ENCODE data around the gene GUCY1A2.
A peak's percentile ranks its signal among the peaks of the same experiment; 100 is the strongest.

Gene GUCY1A2

GRCh38 chr11:106998916-106999188, 19.4 kb downstream of the GUCY1A2 start:
- no peak overlapping the region for H3K23ac ChIP-seq (ENCODE audit: low read length in 2 of 2)
- DNase-seq: no peak
- H3K18ac ChIP-seq (ENCODE audit: low read depth in 1 of 2, low read length in 2 of 2): no peak overlapping the region
- H3K4me3 ChIP-seq (ENCODE audit: insufficient read depth in 1 of 2, low read depth in 1 of 2, low read length in 2 of 2): peak overlapping the region in 1 of 2 experiments; percentile 7
- H4K8ac ChIP-seq (ENCODE audit: low read length): no peak overlapping the region
- H2BK120ac ChIP-seq (ENCODE audit: low read depth, low read length): no peak overlapping the region
- H2BK5ac ChIP-seq (ENCODE audit: low read depth, low read length, poor library complexity, severe bottlenecking): no peak overlapping the region
- H3K9ac ChIP-seq (ENCODE audit: low read length): peak overlapping the region; percentile 69
- no peak overlapping the region for H2BK12ac ChIP-seq (ENCODE audit: low read length in 2 of 2)
- no peak overlapping the region for H2AFZ ChIP-seq (ENCODE audit: low read depth, low read length)
- H3K4ac ChIP-seq (ENCODE audit: low read depth in 1 of 2, low read length in 2 of 2): no peak overlapping the region
- peak overlapping the region; percentile 57 for H2AK5ac ChIP-seq (ENCODE audit: low read length, severe bottlenecking)
- H3K14ac ChIP-seq (ENCODE audit: low read length in 2 of 2): no peak overlapping the region
- no peaks in the 10 kb centered on the region for H3K79me1 ChIP-seq (replicated peaks; ENCODE audit: low read length, poor library complexity, severe bottlenecking)
- no peaks in the 10 kb centered on the region for H3K9me3 ChIP-seq (ENCODE audit: control insufficient read depth, low read length)
- no peaks in the 10 kb centered on the region for H3K36me3 ChIP-seq (ENCODE audit: control insufficient read depth in 1 of 2, insufficient read depth in 2 of 2, low read depth in 1 of 2, low read length in 2 of 2)
- H3K4me2 ChIP-seq (ENCODE audit: low read length, poor library complexity, severe bottlenecking): no peak overlapping the region
- no peaks in the 10 kb centered on the region for H3K27me3 ChIP-seq (ENCODE audit: control insufficient read depth in 1 of 2, insufficient read depth in 1 of 2, low read length in 2 of 2)
- H2BK15ac ChIP-seq (ENCODE audit: low read depth, poor library complexity, severe bottlenecking): no peak overlapping the region
- no peak overlapping the region for H4K91ac ChIP-seq (ENCODE audit: low read length)
- WGBS: 51% methylated on average over 4 of the region's 4 CpGs
- no peak overlapping the region for H3K27ac ChIP-seq (ENCODE audit: low read length, poor library complexity, severe bottlenecking)
- no peaks in the 10 kb centered on the region for H3K4me1 ChIP-seq (ENCODE audit: control insufficient read depth, insufficient read depth, low read depth, low read length)

GRCh38 chr11:106998116-106998915, 20.0 kb downstream of the GUCY1A2 start:
- Histone ChIP-seq H2BK5ac (ENCODE audit: low read depth, low read length, poor library complexity, severe bottlenecking) (no peak overlapping the region), H3K79me1 (replicated peaks; ENCODE audit: low read length, poor library complexity, severe bottlenecking) (no peaks in the 10 kb centered on the region), H4K91ac (ENCODE audit: low read length) (no peak overlapping the region), H3K4ac (ENCODE audit: low read depth in 1 of 2, low read length in 2 of 2) (no peak overlapping the region), H3K4me3 (ENCODE audit: insufficient read depth in 1 of 2, low read depth in 1 of 2, low read length in 2 of 2) (peak overlapping the region in 1 of 2 experiments; percentile 7), H3K23ac (ENCODE audit: low read length in 2 of 2) (no peak overlapping the region), H2AK5ac (ENCODE audit: low read length, severe bottlenecking) (no peak overlapping the region), H3K9me3 (ENCODE audit: control insufficient read depth, low read length) (no peaks in the 10 kb centered on the region), H2BK120ac (ENCODE audit: low read depth, low read length) (no peak overlapping the region), H2BK15ac (ENCODE audit: low read depth, poor library complexity, severe bottlenecking) (no peak overlapping the region), H2AFZ (ENCODE audit: low read depth, low read length) (no peak overlapping the region), H3K36me3 (ENCODE audit: control insufficient read depth in 1 of 2, insufficient read depth in 2 of 2, low read depth in 1 of 2, low read length in 2 of 2) (no peaks in the 10 kb centered on the region), H3K4me1 (ENCODE audit: control insufficient read depth, insufficient read depth, low read depth, low read length) (no peaks in the 10 kb centered on the region), H3K27ac (ENCODE audit: low read length, poor library complexity, severe bottlenecking) (peak overlapping the region; percentile 45), H3K14ac (ENCODE audit: low read length in 2 of 2) (no peak overlapping the region), H3K9ac (ENCODE audit: low read length) (peak overlapping the region; percentile 69), H2BK12ac (ENCODE audit: low read length in 2 of 2) (no peak overlapping the region), H3K18ac (ENCODE audit: low read depth in 1 of 2, low read length in 2 of 2) (no peak overlapping the region), H3K4me2 (ENCODE audit: low read length, poor library complexity, severe bottlenecking) (no peak overlapping the region), H3K27me3 (ENCODE audit: control insufficient read depth in 1 of 2, insufficient read depth in 1 of 2, low read length in 2 of 2) (no peaks in the 10 kb centered on the region), H4K8ac (ENCODE audit: low read length) (no peak overlapping the region)
- WGBS: 74% methylated on average over 2 of the region's 4 CpGs
- peak; percentile 61 for DNase-seq

- Histone ChIP-seq H4K91ac (ENCODE audit: low read length) (no peak overlapping the region), H3K9ac (ENCODE audit: low read length) (peak overlapping the region; percentile 69), H2AFZ (ENCODE audit: low read depth, low read length) (no peak overlapping the region), H3K4me1 (ENCODE audit: control insufficient read depth, insufficient read depth, low read depth, low read length) (no peaks in the 10 kb centered on the region), H2BK120ac (ENCODE audit: low read depth, low read length) (no peak overlapping the region), H3K18ac (ENCODE audit: low read depth in 1 of 2, low read length in 2 of 2) (no peak overlapping the region), H3K14ac (ENCODE audit: low read length in 2 of 2) (no peak overlapping the region), H2BK5ac (ENCODE audit: low read depth, low read length, poor library complexity, severe bottlenecking) (no peak overlapping the region), H3K79me1 (replicated peaks; ENCODE audit: low read length, poor library complexity, severe bottlenecking) (no peaks in the 10 kb centered on the region), H2BK15ac (ENCODE audit: low read depth, poor library complexity, severe bottlenecking) (no peak overlapping the region), H3K27me3 (ENCODE audit: control insufficient read depth in 1 of 2, insufficient read depth in 1 of 2, low read length in 2 of 2) (no peaks in the 10 kb centered on the region), H3K36me3 (ENCODE audit: control insufficient read depth in 1 of 2, insufficient read depth in 2 of 2, low read depth in 1 of 2, low read length in 2 of 2) (no peaks in the 10 kb centered on the region), H3K4ac (ENCODE audit: low read depth in 1 of 2, low read length in 2 of 2) (no peak overlapping the region), H2AK5ac (ENCODE audit: low read length, severe bottlenecking) (no peak overlapping the region), H3K4me3 (ENCODE audit: insufficient read depth in 1 of 2, low read depth in 1 of 2, low read length in 2 of 2) (no peak overlapping the region), H4K8ac (ENCODE audit: low read length) (no peak overlapping the region), H3K27ac (ENCODE audit: low read length, poor library complexity, severe bottlenecking) (no peak overlapping the region), H2BK12ac (ENCODE audit: low read length in 2 of 2) (no peak overlapping the region), H3K23ac (ENCODE audit: low read length in 2 of 2) (no peak overlapping the region), H3K4me2 (ENCODE audit: low read length, poor library complexity, severe bottlenecking) (no peak overlapping the region), H3K9me3 (ENCODE audit: control insufficient read depth, low read length) (no peaks in the 10 kb centered on the region)
- 92% methylated on average over 3 of the region's 3 CpGs for WGBS
- DNase-seq: no peak
Measured at GRCh38 chr11:106997227-106997626, 21.0 kb downstream of the GUCY1A2 start.

GRCh38 chr11:106996691-106997090, 21.6 kb downstream of the GUCY1A2 start:
- no peak overlapping the region for H2BK120ac ChIP-seq (ENCODE audit: low read depth, low read length)
- H3K9ac ChIP-seq (ENCODE audit: low read length): peak overlapping the region; percentile 41
- no peak overlapping the region for H4K8ac ChIP-seq (ENCODE audit: low read length)
- H3K4ac ChIP-seq (ENCODE audit: low read depth in 1 of 2, low read length in 2 of 2): no peak overlapping the region
- H2BK15ac ChIP-seq (ENCODE audit: low read depth, poor library complexity, severe bottlenecking): no peak overlapping the region
- H3K36me3 ChIP-seq (ENCODE audit: control insufficient read depth in 1 of 2, insufficient read depth in 2 of 2, low read depth in 1 of 2, low read length in 2 of 2): no peaks in the 10 kb centered on the region
- no peaks in the 10 kb centered on the region for H3K9me3 ChIP-seq (ENCODE audit: control insufficient read depth, low read length)
- no peak overlapping the region for H4K91ac ChIP-seq (ENCODE audit: low read length)
- H3K23ac ChIP-seq (ENCODE audit: low read length in 2 of 2): no peak overlapping the region
- no peak overlapping the region for H2BK5ac ChIP-seq (ENCODE audit: low read depth, low read length, poor library complexity, severe bottlenecking)
- no peak overlapping the region for H3K4me2 ChIP-seq (ENCODE audit: low read length, poor library complexity, severe bottlenecking)
- H3K27me3 ChIP-seq (ENCODE audit: control insufficient read depth in 1 of 2, insufficient read depth in 1 of 2, low read length in 2 of 2): no peaks in the 10 kb centered on the region
- H3K14ac ChIP-seq (ENCODE audit: low read length in 2 of 2): no peak overlapping the region
- H3K4me3 ChIP-seq (ENCODE audit: insufficient read depth in 1 of 2, low read depth in 1 of 2, low read length in 2 of 2): no peak overlapping the region
- H2AFZ ChIP-seq (ENCODE audit: low read depth, low read length): no peak overlapping the region
- no peak overlapping the region for H3K27ac ChIP-seq (ENCODE audit: low read length, poor library complexity, severe bottlenecking)
- no peaks in the 10 kb centered on the region for H3K79me1 ChIP-seq (replicated peaks; ENCODE audit: low read length, poor library complexity, severe bottlenecking)
- H3K4me1 ChIP-seq (ENCODE audit: control insufficient read depth, insufficient read depth, low read depth, low read length): no peaks in the 10 kb centered on the region
- WGBS: no CpG with 5 or more reads among the region's 3 CpGs
- no peak overlapping the region for H3K18ac ChIP-seq (ENCODE audit: low read depth in 1 of 2, low read length in 2 of 2)
- H2BK12ac ChIP-seq (ENCODE audit: low read length in 2 of 2): no peak overlapping the region
- DNase-seq: no peak
- H2AK5ac ChIP-seq (ENCODE audit: low read length, severe bottlenecking): no peak overlapping the region
